Body of pancreas (tissue), 4 donors: Measurements from ENCODE around the gene CLEC19A.

Experiments used
- CTCF ChIP-seq, 7 experiments: fragments of 450-650 bp in 4 of 7; fragments of 200-600 bp in 3 of 7; sonication (generic) in 3 of 7; IDR thresholded peaks; one replicate each; pipeline ENCODE4 v1.5.1; 2016 to 2019; ENCODE audit warnings: antibody characterized with exemption in 7 of 7
- POLR2A ChIP-seq, 3 donors: fragments of 450-650 bp; IDR thresholded peaks; one replicate each; pipeline ENCODE4 v1.6.1; 2016; ENCODE audit warnings: antibody characterized with exemption in 3 of 3, mild to moderate bottlenecking in 2 of 3

- TF ChIP-seq CTCF (IDR thresholded peaks at IDR 0.05) (no peak), POLR2A (IDR thresholded peaks at IDR 0.05) (no peak)
Measured at GRCh38 chr16:19282101-19282500, 3.4 kb upstream of the CLEC19A start.
